HCT116 (cell line): ENCODE measurements around the gene CCDC73. TPM values are rescaled to one million over a fixed set of nuclear protein-coding genes. Genes with fewer than 3 reads are reported as not detected.

Experiments
- ATAC-seq: fragments of 200-7000 bp; cut with Tn5 transposase; 2 replicates; pipeline ENCODE4 v1.9.1; 2020; ENCODE audit warnings: mild to moderate bottlenecking, moderate library complexity
- BruUV-seq: library from RNA; stranded (reverse); fragments of 400-500 nt; replicated peaks from 2 replicates; lab custom pipeline; 2021; lab: Mats Ljungman, UMichigan
- CTCF ChIA-PET: fragments of 300-600 bp; sonication (Branson Sonifier 250); formaldehyde crosslinking; loops from one replicate; lab custom pipeline; 2021; ENCODE audit warnings: antibody characterized with exemption; lab: Charles Lee
- POLR2A ChIA-PET: fragments of 300-600, 350-600 bp; sonication (Branson Sonifier 250); formaldehyde crosslinking; loops from one replicate; lab custom pipeline; 2021; ENCODE audit warnings: antibody characterized with exemption; lab: Charles Lee
- RAD21 ChIA-PET, 2 experiments: fragments of 300-600 bp; sonication (Branson Sonifier 250); formaldehyde crosslinking; loops; one replicate each; lab custom pipeline; 2023; ENCODE audit warnings: low total read pairs in 2 of 2; ENCODE audit not compliant: uncharacterized antibody in 2 of 2, unreplicated experiment in 2 of 2, low non-redundant PET in 1 of 2; lab: Charles Lee
- DNase-seq: peaks from one replicate; pipeline ENCODE4 v3.0.0-alpha.2; 2010; ENCODE audit warnings: low read depth, low spot score
- H2AFZ ChIP-seq: fragments of 200-600 bp; shearing (Covaris generic), sonication (generic); 2 replicates; pipeline ENCODE4 v1.6.1; 2017; ENCODE audit warnings: low read depth, mixed run types, mixed read lengths, antibody characterized with exemption, low read length; ENCODE audit not compliant: poor library complexity, severe bottlenecking
- H3K27ac ChIP-seq: 2 replicates; pipeline ENCODE4 v1.5.1; 2012; ENCODE audit warnings: low read depth, low read length
- H3K27me3 ChIP-seq: fragments of 200-600 bp; sonication (generic); 2 replicates; pipeline ENCODE4 v1.6.1; 2016; ENCODE audit warnings: mixed run types, low read length, mixed read lengths; ENCODE audit not compliant: insufficient read depth
- H3K36me3 ChIP-seq, 2 experiments: fragments of 200-500 bp in 1 of 2; fragments of 200-600 bp in 1 of 2; sonication (Bioruptor generic) in 1 of 2; sonication (generic) in 1 of 2; 2 replicates each; pipeline versions ENCODE4 v1.5.1 to v1.6.1; 2014 to 2016; ENCODE audit warnings: low read length in 2 of 2, inconsistent platforms in 1 of 2, mixed read lengths in 1 of 2, mixed run types in 1 of 2; ENCODE audit not compliant: insufficient read depth in 2 of 2, control insufficient read depth in 1 of 2
- H3K4me1 ChIP-seq, 2 experiments: fragments of 200-600 bp in 1 of 2; sonication (generic) in 1 of 2; 2 replicates each; pipeline versions ENCODE4 v1.5.1 to v1.6.1; 2012 to 2017; ENCODE audit warnings: low read length in 2 of 2, inconsistent platforms in 1 of 2, mild to moderate bottlenecking in 1 of 2, mixed read lengths in 1 of 2, mixed run types in 1 of 2, moderate library complexity in 1 of 2; ENCODE audit not compliant: insufficient read depth in 2 of 2, control insufficient read depth in 1 of 2
- H3K4me2 ChIP-seq: fragments of 200-600 bp; sonication (generic); 2 replicates; pipeline ENCODE4 v1.6.1; 2017; ENCODE audit warnings: mixed run types, low read length, mixed read lengths
- H3K4me3 ChIP-seq, 2 experiments: fragments of 200-600 bp in 1 of 2; sonication (generic) in 1 of 2; replicated peaks in 1 of 2; 2 replicates each; pipeline ENCODE4 v1.5.1; 2011 to 2016; ENCODE audit warnings: low read length in 2 of 2, control low read depth in 1 of 2, low read depth in 1 of 2, mild to moderate bottlenecking in 1 of 2, mixed read lengths in 1 of 2, mixed run types in 1 of 2
- H3K79me2 ChIP-seq: fragments of 200-600 bp; sonication (generic); 2 replicates; pipeline ENCODE4 v1.6.1; 2017; ENCODE audit warnings: mild to moderate bottlenecking, mixed run types, low read length, moderate library complexity, mixed read lengths; ENCODE audit not compliant: insufficient read depth
- H3K9ac ChIP-seq: fragments of 200-600 bp; sonication (generic); 2 replicates; pipeline ENCODE4 v1.6.1; 2016; ENCODE audit warnings: low read length, mixed read lengths
- H3K9me2 ChIP-seq: fragments of 200-600 bp; sonication (generic), shearing (Covaris generic); 2 replicates; pipeline ENCODE4 v1.6.1; 2017; ENCODE audit warnings: mixed run types, mild to moderate bottlenecking, moderate library complexity; ENCODE audit not compliant: insufficient read depth
- H3K9me3 ChIP-seq, 2 experiments: fragments of 200-500 bp in 1 of 2; fragments of 200-600 bp in 1 of 2; sonication (Bioruptor generic) in 1 of 2; sonication (generic) in 1 of 2; 2 replicates each; pipeline ENCODE4 v1.6.1; 2014 to 2017; ENCODE audit warnings: low read length in 2 of 2, mixed read lengths in 2 of 2, inconsistent platforms in 1 of 2, low read depth in 1 of 2, mild to moderate bottlenecking in 1 of 2, mixed run types in 1 of 2, moderate library complexity in 1 of 2; ENCODE audit not compliant: control insufficient read depth in 1 of 2, insufficient read depth in 1 of 2
- H4K20me1 ChIP-seq: fragments of 200-600 bp; sonication (generic), shearing (Covaris generic); 2 replicates; pipeline ENCODE4 v1.6.1; 2017; ENCODE audit warnings: mixed run types, mild to moderate bottlenecking, moderate library complexity; ENCODE audit not compliant: insufficient read depth
- CBX3 ChIP-seq: IDR thresholded peaks from 2 replicates; pipeline ENCODE4 v1.6.1; 2012; ENCODE audit warnings: low read depth
- CEBPB ChIP-seq: IDR thresholded peaks from 2 replicates; pipeline ENCODE4 v1.6.1; 2012; ENCODE audit warnings: low read depth
- ELF1 ChIP-seq: IDR thresholded peaks from 2 replicates; pipeline ENCODE4 v1.6.1; 2012; ENCODE audit warnings: low read depth, borderline replicate concordance
- EZH2 ChIP-seq: fragments of 200-600 bp; sonication (generic); IDR thresholded peaks from 2 replicates; pipeline ENCODE4 v1.6.1; 2017; ENCODE audit warnings: antibody characterized with exemption, mixed run types
- EZH2phosphoT487 ChIP-seq: fragments of 200-600 bp; IDR thresholded peaks from 2 replicates; pipeline ENCODE4 v1.6.1; 2018; ENCODE audit warnings: antibody characterized with exemption, borderline replicate concordance
- FOSL1 ChIP-seq: IDR thresholded peaks from 2 replicates; pipeline ENCODE4 v1.6.1; 2012; ENCODE audit warnings: low read depth
- POLR2AphosphoS5 ChIP-seq: IDR thresholded peaks from 2 replicates; pipeline ENCODE4 v1.6.1; 2011; ENCODE audit warnings: mild to moderate bottlenecking, low read depth, low read length, moderate library complexity
- TCF7L2 ChIP-seq: IDR thresholded peaks from 2 replicates; pipeline ENCODE4 v1.7.0; 2011; ENCODE audit warnings: borderline replicate concordance, inconsistent platforms; ENCODE audit not compliant: insufficient read depth, insufficient read length; ENCODE audit errors: extremely low read depth
- YY1 ChIP-seq: IDR thresholded peaks from 2 replicates; pipeline ENCODE4 v1.6.1; 2011; ENCODE audit warnings: low read length, low read depth, moderate library complexity, mild to moderate bottlenecking; ENCODE audit not compliant: insufficient replicate concordance; ENCODE audit errors: extremely low read depth
- intact Hi-C: fragments of 100-400 bp; cut with micrococcal nuclease; formaldehyde crosslinking; loops from 2 replicates; pipeline ENCODE4 v1.10.0; 2022
- total RNA-seq: library from RNA; stranded (reverse); gene quantifications from one replicate; pipeline ENCODE4 v1.2.1, GENCODE V29; 2021; ENCODE audit not compliant: unreplicated experiment
- TF ChIP-seq, protein P1 (sequence below): IDR thresholded peaks from 2 replicates; pipeline ENCODE4 v1.6.1; 2012
- TF ChIP-seq, protein P2 (sequence below): IDR thresholded peaks from 2 replicates; pipeline ENCODE4 v1.6.1; 2012; ENCODE audit warnings: low read depth

Gene CCDC73
- total RNA-seq, 1 experiment from 2014 or later: not detected

DNA sequence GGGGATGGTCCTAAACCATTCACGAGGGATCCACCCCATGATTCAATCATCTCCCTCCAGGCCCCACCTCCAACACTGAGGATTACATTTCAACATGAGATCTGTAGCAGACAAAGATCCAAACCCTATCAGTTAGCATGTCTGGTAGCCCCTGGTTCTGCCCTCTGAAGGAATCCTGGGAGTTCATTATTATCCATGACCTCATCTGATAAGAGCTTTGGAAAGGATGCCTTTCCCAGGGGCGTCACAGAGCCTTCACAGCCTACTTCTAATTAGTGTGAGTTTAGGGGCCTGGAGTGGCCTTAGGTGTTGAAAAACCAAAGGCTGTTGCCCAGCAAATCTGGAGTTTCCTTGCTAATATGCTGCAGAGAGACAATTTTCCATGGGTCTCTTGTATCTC lies 219.4 kb downstream of the CCDC73 start:
- H3K79me2 ChIP-seq: no peaks in the 10 kb centered on the region
- no peak overlapping the region for H3K27ac ChIP-seq
- no peak overlapping the region for H3K9ac ChIP-seq
- no peaks in the 10 kb centered on the region for H3K36me3 ChIP-seq
- ChIA-PET CTCF (interaction anchor here (1.0 kb wide), 1 partner anchor 10 kb away, joined by 3 read pairs; no protein-coding TSS in a partner anchor), RAD21 (no interaction called here), POLR2A (no interaction called here)
- ATAC-seq (no peak), DNase-seq (no peak)
- BruUV-seq: no TSS peak
- H4K20me1 ChIP-seq: no peaks in the 10 kb centered on the region
- H3K9me2 ChIP-seq: no peaks in the 10 kb centered on the region
- H3K27me3 ChIP-seq: peaks cover 5% of the 10 kb centered on the region; the same call in 1 of the 2 replicates
- no peak overlapping the region for H3K4me2 ChIP-seq
- H3K9me3 ChIP-seq: no peaks in the 10 kb centered on the region
- no peak overlapping the region for H3K4me3 ChIP-seq
- TF ChIP-seq EZH2: no peak
- TF ChIP-seq ELF1: no peak
- no peak for TF ChIP-seq TCF7L2
- no peak for TF ChIP-seq EZH2phosphoT487
- TF ChIP-seq, protein P1, sequence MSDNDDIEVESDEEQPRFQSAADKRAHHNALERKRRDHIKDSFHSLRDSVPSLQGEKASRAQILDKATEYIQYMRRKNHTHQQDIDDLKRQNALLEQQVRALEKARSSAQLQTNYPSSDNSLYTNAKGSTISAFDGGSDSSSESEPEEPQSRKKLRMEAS: no peak
- no peak for TF ChIP-seq FOSL1
- no peak for TF ChIP-seq YY1
- no peak for TF ChIP-seq CBX3
- TF ChIP-seq POLR2AphosphoS5: no peak
- TF ChIP-seq CEBPB: no peak
- TF ChIP-seq, protein P2, sequence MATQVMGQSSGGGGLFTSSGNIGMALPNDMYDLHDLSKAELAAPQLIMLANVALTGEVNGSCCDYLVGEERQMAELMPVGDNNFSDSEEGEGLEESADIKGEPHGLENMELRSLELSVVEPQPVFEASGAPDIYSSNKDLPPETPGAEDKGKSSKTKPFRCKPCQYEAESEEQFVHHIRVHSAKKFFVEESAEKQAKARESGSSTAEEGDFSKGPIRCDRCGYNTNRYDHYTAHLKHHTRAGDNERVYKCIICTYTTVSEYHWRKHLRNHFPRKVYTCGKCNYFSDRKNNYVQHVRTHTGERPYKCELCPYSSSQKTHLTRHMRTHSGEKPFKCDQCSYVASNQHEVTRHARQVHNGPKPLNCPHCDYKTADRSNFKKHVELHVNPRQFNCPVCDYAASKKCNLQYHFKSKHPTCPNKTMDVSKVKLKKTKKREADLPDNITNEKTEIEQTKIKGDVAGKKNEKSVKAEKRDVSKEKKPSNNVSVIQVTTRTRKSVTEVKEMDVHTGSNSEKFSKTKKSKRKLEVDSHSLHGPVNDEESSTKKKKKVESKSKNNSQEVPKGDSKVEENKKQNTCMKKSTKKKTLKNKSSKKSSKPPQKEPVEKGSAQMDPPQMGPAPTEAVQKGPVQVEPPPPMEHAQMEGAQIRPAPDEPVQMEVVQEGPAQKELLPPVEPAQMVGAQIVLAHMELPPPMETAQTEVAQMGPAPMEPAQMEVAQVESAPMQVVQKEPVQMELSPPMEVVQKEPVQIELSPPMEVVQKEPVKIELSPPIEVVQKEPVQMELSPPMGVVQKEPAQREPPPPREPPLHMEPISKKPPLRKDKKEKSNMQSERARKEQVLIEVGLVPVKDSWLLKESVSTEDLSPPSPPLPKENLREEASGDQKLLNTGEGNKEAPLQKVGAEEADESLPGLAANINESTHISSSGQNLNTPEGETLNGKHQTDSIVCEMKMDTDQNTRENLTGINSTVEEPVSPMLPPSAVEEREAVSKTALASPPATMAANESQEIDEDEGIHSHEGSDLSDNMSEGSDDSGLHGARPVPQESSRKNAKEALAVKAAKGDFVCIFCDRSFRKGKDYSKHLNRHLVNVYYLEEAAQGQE: no peak
- TF ChIP-seq, all 23 proteins: peak for 0
- no peak overlapping the region for H2AFZ ChIP-seq
- intact Hi-C loops: no loop called here
- H3K4me1 ChIP-seq: no peaks in the 10 kb centered on the region
